Mesodermal cell (in vitro differentiated cells): ENCODE measurements around the gene RPSA. TPM values are rescaled to one million over a fixed set of nuclear protein-coding genes. Genes with fewer than 3 reads are reported as not detected.
"Not testable (repeated sequence)": the region's sequence is repeated elsewhere in the genome, so short reads cannot be mapped to it uniquely, and the experiment has no call there.

ENCODE experiments used
- H3K27ac ChIP-seq: 2 replicates; pipeline ENCODE4 v1.7.0; 2013; ENCODE audit warnings: mild to moderate bottlenecking, low read depth, low read length, moderate library complexity; ENCODE audit not compliant: severe bottlenecking
- H3K36me3 ChIP-seq: 2 replicates; pipeline ENCODE4 v1.7.1; 2013; ENCODE audit warnings: mild to moderate bottlenecking, low read length, moderate library complexity; ENCODE audit not compliant: control insufficient read depth, insufficient read depth
- H3K4me1 ChIP-seq: one replicate; pipeline ENCODE4 v1.7.1; 2013; ENCODE audit warnings: mild to moderate bottlenecking, low read length; ENCODE audit not compliant: insufficient read depth, control insufficient read depth, poor library complexity, severe bottlenecking
- H3K4me3 ChIP-seq: 2 replicates; pipeline ENCODE4 v1.7.0; 2013; ENCODE audit warnings: low read length, control low read depth, mild to moderate bottlenecking; ENCODE audit not compliant: insufficient read depth, poor library complexity, severe bottlenecking; ENCODE audit errors: extremely low read depth
- H3K9me3 ChIP-seq: 2 replicates; pipeline ENCODE4 v1.7.1; 2013; ENCODE audit warnings: mild to moderate bottlenecking, low read length, moderate library complexity; ENCODE audit not compliant: control insufficient read depth
- WGBS, 2 experiments: methylation state at CpG; one replicate each; pipeline ENCODE4 v1.1.5; 2013; ENCODE audit warnings: missing lambda C conversion rate in 2 of 2; ENCODE audit not compliant: insufficient coverage in 2 of 2; 5-methylcytosine and 5-hydroxymethylcytosine counted together
- polyA plus RNA-seq, 2 experiments: library from polyadenylated mRNA; stranded (reverse); fragments of 50-300 nt; gene quantifications; one replicate each; pipeline ENCODE4 v1.2.3, GENCODE V29; 2013

The RPSA gene
- polyA plus RNA-seq (2013, experiment 1 of 2): 2,801 TPM
- polyA plus RNA-seq (2013, experiment 2 of 2): 2,429 TPM

GRCh38 chr3:39406368-39407258 is at the start of gene RPSA:
Gene RPSA, plus strand, starts transcription at chr3:39406720. Its CDS starts 934 bp downstream, at chr3:39407654.
- Histone ChIP-seq H3K36me3 (peaks cover 40% of the 10 kb centered on the region), H3K27ac (peak within 1 kb of the TSS; percentile 93), H3K9me3 (no peaks in the 10 kb centered on the region), H3K4me3 (peak within 1 kb of the TSS; percentile 71), H3K4me1 (peaks cover 10% of the 10 kb centered on the region)
- WGBS, 2 experiments: 0 to 1% methylated on average over 55 to 63 of the region's 63 CpGs

GRCh38 chr3:39358333-39358732 is 48.2 kb upstream of the RPSA start:
- 100% methylated on average over 2 of the region's 3 CpGs; no CpG with 5 or more reads in 1 of the 2 experiments for WGBS, 2 experiments
- Histone ChIP-seq H3K4me1 (peaks cover 6% of the 10 kb centered on the region), H3K36me3 (no peaks in the 10 kb centered on the region), H3K27ac (no peak overlapping the region), H3K4me3 (no peak overlapping the region), H3K9me3 (no peaks in the 10 kb centered on the region)

GRCh38 chr3:39361252-39361927 is 45.1 kb upstream of the RPSA start:
- Histone ChIP-seq H3K4me3 (no peak overlapping the region), H3K36me3 (no peaks in the 10 kb centered on the region), H3K9me3 (no peaks in the 10 kb centered on the region), H3K4me1 (peaks cover 6% of the 10 kb centered on the region), H3K27ac (no peak overlapping the region)
- 93 to 95% methylated on average over 4 to 6 of the region's 8 CpGs for WGBS, 2 experiments

GRCh38 chr3:39362192-39362591 is 44.3 kb upstream of the RPSA start:
- Histone ChIP-seq H3K4me3 (no peak overlapping the region), H3K4me1 (peaks cover 6% of the 10 kb centered on the region), H3K9me3 (no peaks in the 10 kb centered on the region), H3K27ac (no peak overlapping the region), H3K36me3 (no peaks in the 10 kb centered on the region)
- 80 to 94% methylated on average over 3 of the region's 3 CpGs for WGBS, 2 experiments

- no peaks in the 10 kb centered on the region for H3K9me3 ChIP-seq
- H3K4me3 ChIP-seq: no peak overlapping the region
- H3K4me1 ChIP-seq: peaks cover 6% of the 10 kb centered on the region
- no peaks in the 10 kb centered on the region for H3K36me3 ChIP-seq
- no peak overlapping the region for H3K27ac ChIP-seq
- WGBS, 2 experiments: 100% methylated on average over 1 of the region's 2 CpGs; no CpG with 5 or more reads in 1 of the 2 experiments
Measured at GRCh38 chr3:39362812-39363211, 43.7 kb upstream of the RPSA start.

- H3K27ac ChIP-seq, H3K4me1 ChIP-seq, H3K4me3 ChIP-seq, H3K36me3 ChIP-seq, H3K9me3 ChIP-seq: not testable (repeated sequence)
- WGBS, 2 experiments: 80% methylated on average over 1 of the region's 4 CpGs; no CpG with 5 or more reads in 1 of the 2 experiments
Measured at GRCh38 chr3:39370450-39370849, 36.1 kb upstream of the RPSA start.

GRCh38 chr3:39372833-39373232 is 33.7 kb upstream of the RPSA start:
- Histone ChIP-seq H3K9me3 (no peaks in the 10 kb centered on the region), H3K4me3 (no peak overlapping the region), H3K27ac (no peak overlapping the region), H3K4me1 (peaks cover 6% of the 10 kb centered on the region), H3K36me3 (no peaks in the 10 kb centered on the region)

GRCh38 chr3:39376959-39377634 is 29.4 kb upstream of the RPSA start:
- Histone ChIP-seq H3K9me3 (no peaks in the 10 kb centered on the region), H3K4me1 (peaks cover 6% of the 10 kb centered on the region), H3K36me3 (no peaks in the 10 kb centered on the region), H3K4me3 (no peak overlapping the region), H3K27ac (no peak overlapping the region)
- 29% methylated on average over 2 to 4 of the region's 5 CpGs for WGBS, 2 experiments

DNA sequence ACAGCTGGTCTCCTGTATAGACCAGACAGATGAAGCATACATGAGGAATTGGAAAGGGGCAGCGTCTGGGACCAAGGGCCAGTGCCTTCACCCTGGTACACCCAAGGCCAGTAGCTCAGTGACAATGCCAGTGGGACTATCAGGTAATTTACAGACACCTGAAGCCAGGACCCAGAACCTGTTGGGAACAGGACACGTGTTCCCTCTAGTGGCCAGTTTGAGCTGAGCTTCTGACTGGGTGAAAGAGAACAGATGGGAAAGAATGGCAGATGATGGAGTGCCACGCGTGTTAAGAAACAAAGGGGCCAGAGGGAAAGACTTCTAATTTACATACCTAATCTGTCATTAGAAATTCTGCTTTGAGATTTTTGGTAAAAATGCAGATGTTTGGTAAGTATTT is 28.4 kb upstream of the RPSA start:
- Histone ChIP-seq H3K9me3 (no peaks in the 10 kb centered on the region), H3K36me3 (no peaks in the 10 kb centered on the region), H3K4me1 (peaks cover 8% of the 10 kb centered on the region), H3K4me3 (no peak overlapping the region), H3K27ac (no peak overlapping the region)
- 12 to 29% methylated on average over 1 to 2 of the region's 4 CpGs for WGBS, 2 experiments

- H3K36me3 ChIP-seq: no peaks in the 10 kb centered on the region
- WGBS, 2 experiments: 90 to 91% methylated on average over 8 to 9 of the region's 10 CpGs
- H3K4me1 ChIP-seq: peaks cover 8% of the 10 kb centered on the region
- no peak overlapping the region for H3K4me3 ChIP-seq
- H3K9me3 ChIP-seq: no peaks in the 10 kb centered on the region
- H3K27ac ChIP-seq: no peak overlapping the region
Measured at GRCh38 chr3:39378957-39379777, 27.4 kb upstream of the RPSA start.
